ENCODE measurements around the gene MCC. TPM values are rescaled to one million over a fixed set of nuclear protein-coding genes. Genes with fewer than 3 reads are reported as not detected.

Gene MCC
- total and polyA plus RNA-seq, 4 donors = 9.0 to 47.3 (median 14.7) TPM

DNA sequence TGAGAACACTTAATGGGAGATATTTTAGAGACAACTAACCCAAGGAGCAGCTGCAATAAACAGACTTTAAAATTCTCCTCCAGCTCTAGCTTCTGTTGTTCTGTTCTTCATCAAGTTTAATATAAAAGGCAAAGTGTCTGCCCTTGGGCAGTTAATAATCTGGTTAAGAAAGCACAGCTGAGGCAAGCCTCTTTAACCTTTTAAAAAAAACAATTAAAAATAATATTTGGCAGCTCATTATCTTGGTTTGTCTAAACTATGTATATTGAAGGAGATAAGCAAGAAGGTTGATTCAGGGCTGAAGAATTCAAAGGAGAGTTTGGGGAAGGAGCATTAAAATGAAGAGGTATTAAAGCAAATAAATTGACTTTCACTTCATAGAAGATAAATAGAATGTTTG lies 128.8 kb downstream of the MCC start:
- peaks cover 0 to 5% (median 0%) of the 10 kb centered on the region in 4 donors for H3K4me1 ChIP-seq (ENCODE audit: control insufficient read depth in 4 of 4, insufficient read depth in 4 of 4, low read length in 3 of 4)
- H3K9ac ChIP-seq (ENCODE audit: low read depth in 1 of 2, low read length in 2 of 2) = no peak overlapping the region
- no peak for DNase-seq (ENCODE audit: low spot score)
- peaks cover 0 to 2% (median 0%) of the 10 kb centered on the region in 4 donors for H3K9me3 ChIP-seq (ENCODE audit: control insufficient read depth in 4 of 4, low read length in 3 of 4)
- no peak overlapping the region for H3K27ac ChIP-seq (ENCODE audit: low read depth in 1 of 2, low read length in 2 of 2)
- TF ChIP-seq YY1 (IDR thresholded peaks at IDR 0.05) (no peak), MAX (IDR thresholded peaks at IDR 0.05) (no peak), ZBTB33 (IDR thresholded peaks at IDR 0.05) (no peak), SP1 (IDR thresholded peaks at IDR 0.05) (no peak), GABPA (IDR thresholded peaks at IDR 0.05 in 1 of 2, conservative IDR thresholded peaks at IDR 0.05 in 1 of 2) (no peak), JUND (IDR thresholded peaks at IDR 0.05) (no peak), TAF1 (conservative IDR thresholded peaks at IDR 0.05) (no peak), EGR1 (IDR thresholded peaks at IDR 0.05; ENCODE audit: low read depth in 2 of 2) (no peak), NR2F2 (IDR thresholded peaks at IDR 0.05) (no peak)
- TF ChIP-seq, protein P1, sequence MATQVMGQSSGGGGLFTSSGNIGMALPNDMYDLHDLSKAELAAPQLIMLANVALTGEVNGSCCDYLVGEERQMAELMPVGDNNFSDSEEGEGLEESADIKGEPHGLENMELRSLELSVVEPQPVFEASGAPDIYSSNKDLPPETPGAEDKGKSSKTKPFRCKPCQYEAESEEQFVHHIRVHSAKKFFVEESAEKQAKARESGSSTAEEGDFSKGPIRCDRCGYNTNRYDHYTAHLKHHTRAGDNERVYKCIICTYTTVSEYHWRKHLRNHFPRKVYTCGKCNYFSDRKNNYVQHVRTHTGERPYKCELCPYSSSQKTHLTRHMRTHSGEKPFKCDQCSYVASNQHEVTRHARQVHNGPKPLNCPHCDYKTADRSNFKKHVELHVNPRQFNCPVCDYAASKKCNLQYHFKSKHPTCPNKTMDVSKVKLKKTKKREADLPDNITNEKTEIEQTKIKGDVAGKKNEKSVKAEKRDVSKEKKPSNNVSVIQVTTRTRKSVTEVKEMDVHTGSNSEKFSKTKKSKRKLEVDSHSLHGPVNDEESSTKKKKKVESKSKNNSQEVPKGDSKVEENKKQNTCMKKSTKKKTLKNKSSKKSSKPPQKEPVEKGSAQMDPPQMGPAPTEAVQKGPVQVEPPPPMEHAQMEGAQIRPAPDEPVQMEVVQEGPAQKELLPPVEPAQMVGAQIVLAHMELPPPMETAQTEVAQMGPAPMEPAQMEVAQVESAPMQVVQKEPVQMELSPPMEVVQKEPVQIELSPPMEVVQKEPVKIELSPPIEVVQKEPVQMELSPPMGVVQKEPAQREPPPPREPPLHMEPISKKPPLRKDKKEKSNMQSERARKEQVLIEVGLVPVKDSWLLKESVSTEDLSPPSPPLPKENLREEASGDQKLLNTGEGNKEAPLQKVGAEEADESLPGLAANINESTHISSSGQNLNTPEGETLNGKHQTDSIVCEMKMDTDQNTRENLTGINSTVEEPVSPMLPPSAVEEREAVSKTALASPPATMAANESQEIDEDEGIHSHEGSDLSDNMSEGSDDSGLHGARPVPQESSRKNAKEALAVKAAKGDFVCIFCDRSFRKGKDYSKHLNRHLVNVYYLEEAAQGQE (IDR thresholded peaks at IDR 0.05) = no peak
- TF ChIP-seq, protein P2, sequence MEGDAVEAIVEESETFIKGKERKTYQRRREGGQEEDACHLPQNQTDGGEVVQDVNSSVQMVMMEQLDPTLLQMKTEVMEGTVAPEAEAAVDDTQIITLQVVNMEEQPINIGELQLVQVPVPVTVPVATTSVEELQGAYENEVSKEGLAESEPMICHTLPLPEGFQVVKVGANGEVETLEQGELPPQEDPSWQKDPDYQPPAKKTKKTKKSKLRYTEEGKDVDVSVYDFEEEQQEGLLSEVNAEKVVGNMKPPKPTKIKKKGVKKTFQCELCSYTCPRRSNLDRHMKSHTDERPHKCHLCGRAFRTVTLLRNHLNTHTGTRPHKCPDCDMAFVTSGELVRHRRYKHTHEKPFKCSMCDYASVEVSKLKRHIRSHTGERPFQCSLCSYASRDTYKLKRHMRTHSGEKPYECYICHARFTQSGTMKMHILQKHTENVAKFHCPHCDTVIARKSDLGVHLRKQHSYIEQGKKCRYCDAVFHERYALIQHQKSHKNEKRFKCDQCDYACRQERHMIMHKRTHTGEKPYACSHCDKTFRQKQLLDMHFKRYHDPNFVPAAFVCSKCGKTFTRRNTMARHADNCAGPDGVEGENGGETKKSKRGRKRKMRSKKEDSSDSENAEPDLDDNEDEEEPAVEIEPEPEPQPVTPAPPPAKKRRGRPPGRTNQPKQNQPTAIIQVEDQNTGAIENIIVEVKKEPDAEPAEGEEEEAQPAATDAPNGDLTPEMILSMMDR (IDR thresholded peaks at IDR 0.05; ENCODE audit: low read depth, low read length, missing input control) = no peak
- H3K4me3 ChIP-seq (ENCODE audit: low read depth in 1 of 3, low read length in 3 of 3) = no peak overlapping the region
- H3K27me3 ChIP-seq (ENCODE audit: control insufficient read depth in 4 of 4, insufficient read depth in 4 of 4, low read length in 3 of 4) = no peaks in the 10 kb centered on the region
- no peaks in the 10 kb centered on the region for H3K36me3 ChIP-seq (ENCODE audit: control insufficient read depth in 4 of 4, insufficient read depth in 3 of 4, low read depth in 1 of 4, low read length in 3 of 4)

GRCh38 chr5:113358696-113359095 lies 129.6 kb downstream of the MCC start:
- WGBS = 93% methylated on average over 3 of the region's 3 CpGs
- no peak overlapping the region for H3K27ac ChIP-seq (ENCODE audit: low read depth in 1 of 2, low read length in 2 of 2)
- H3K4me1 ChIP-seq (ENCODE audit: control insufficient read depth in 4 of 4, insufficient read depth in 4 of 4, low read length in 3 of 4) = peaks cover 0 to 5% (median 0%) of the 10 kb centered on the region in 4 donors
- H3K36me3 ChIP-seq (ENCODE audit: control insufficient read depth in 4 of 4, insufficient read depth in 3 of 4, low read depth in 1 of 4, low read length in 3 of 4) = no peaks in the 10 kb centered on the region
- H3K27me3 ChIP-seq (ENCODE audit: control insufficient read depth in 4 of 4, insufficient read depth in 4 of 4, low read length in 3 of 4) = no peaks in the 10 kb centered on the region
- H3K9me3 ChIP-seq (ENCODE audit: control insufficient read depth in 4 of 4, low read length in 3 of 4) = no peaks in the 10 kb centered on the region
- no peak overlapping the region for H3K4me3 ChIP-seq (ENCODE audit: low read depth in 1 of 3, low read length in 3 of 3)
- DNase-seq (ENCODE audit: low spot score) = no peak
- no peak overlapping the region for H3K9ac ChIP-seq (ENCODE audit: low read depth in 1 of 2, low read length in 2 of 2)
- TF ChIP-seq HNF4G (IDR thresholded peaks at IDR 0.05) = no peak
- no peak for TF ChIP-seq HNF4A (conservative IDR thresholded peaks at IDR 0.05)
- no peak for TF ChIP-seq GABPA (IDR thresholded peaks at IDR 0.05 in 1 of 2, conservative IDR thresholded peaks at IDR 0.05 in 1 of 2)
- TF ChIP-seq RAD21 (IDR thresholded peaks at IDR 0.05) = no peak
- TF ChIP-seq JUND (IDR thresholded peaks at IDR 0.05) = no peak
- no peak for TF ChIP-seq ATF3 (IDR thresholded peaks at IDR 0.05)
- no peak for TF ChIP-seq RXRA (IDR thresholded peaks at IDR 0.05)

Measured in liver (tissue), 9 donors.